ENCODE data around the gene NEU2.

- TF ChIP-seq KDM1A (IDR thresholded peaks at IDR 0.05; ENCODE audit: low read depth) (no peak), CTCF (IDR thresholded peaks at IDR 0.05) (no peak), ZNF302 (CRISPR knock-in tag; IDR thresholded peaks at IDR 0.05) (no peak), RCOR1 (IDR thresholded peaks at IDR 0.05; ENCODE audit: low read depth, low read length) (no peak), E2F6 (IDR thresholded peaks at IDR 0.05; ENCODE audit: borderline replicate concordance, low read depth) (no peak), ZFP36 (IDR thresholded peaks at IDR 0.05; ENCODE audit: borderline replicate concordance, partially characterized antibody) (no peak), RFX5 (IDR thresholded peaks at IDR 0.05) (no peak), POLR2A (IDR thresholded peaks at IDR 0.05; ENCODE audit: low read length) (no peak), TP53 (CRISPR knock-in tag; IDR thresholded peaks at IDR 0.05) (no peak), REST (IDR thresholded peaks at IDR 0.05) (no peak), EP300 (IDR thresholded peaks at IDR 0.05) (no peak), MYC (IDR thresholded peaks at IDR 0.05; ENCODE audit: borderline replicate concordance, low read length) (no peak), ESRRA (IDR thresholded peaks at IDR 0.05; ENCODE audit: borderline replicate concordance, low read length) (no peak)
- TF ChIP-seq, protein P1, sequence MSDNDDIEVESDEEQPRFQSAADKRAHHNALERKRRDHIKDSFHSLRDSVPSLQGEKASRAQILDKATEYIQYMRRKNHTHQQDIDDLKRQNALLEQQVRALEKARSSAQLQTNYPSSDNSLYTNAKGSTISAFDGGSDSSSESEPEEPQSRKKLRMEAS (IDR thresholded peaks at IDR 0.05): no peak
Observed at GRCh38 chr2:233081731-233082221, 49.3 kb downstream of the NEU2 start.

Data from A549 (cell line).